H1 (cell line): ENCODE results near the gene LAMP5. TPM values are rescaled to one million over a fixed set of nuclear protein-coding genes. Genes with fewer than 3 reads are reported as not detected.

ENCODE experiments used
- CTCF ChIA-PET: fragments of 300-600 bp; sonication (Branson Sonifier 250); formaldehyde crosslinking; loops from one replicate; lab custom pipeline; 2021; ENCODE audit not compliant: partially characterized antibody; lab: Charles Lee
- POLR2A ChIA-PET: fragments of 300-600 bp; sonication (Branson Sonifier 250); formaldehyde crosslinking; loops from one replicate; lab custom pipeline; 2021; ENCODE audit warnings: inconsistent platforms; ENCODE audit not compliant: partially characterized antibody; lab: Charles Lee
- DNase-seq, 2 experiments: peaks; one replicate each; pipeline versions ENCODE4 v3.0.0 to v3.0.0-alpha.2; 2010 to 2022; ENCODE audit warnings: low spot score in 2 of 2, low read depth in 1 of 2, mixed read lengths in 1 of 2
- FAIRE-seq: peaks from 2 replicates; lab custom pipeline; 2011; peaks lifted over from hg19 to GRCh38; lab: Jason Lieb, UNC
- H2AFZ ChIP-seq: 2 replicates; pipeline ENCODE4 v1.8.1; 2012; ENCODE audit warnings: low read length, inconsistent platforms
- H2AK5ac ChIP-seq: 2 replicates; pipeline ENCODE4 v1.6.1; 2013; ENCODE audit warnings: low read depth, low read length
- H2BK120ac ChIP-seq: replicated peaks from 2 replicates; pipeline ENCODE3; 2013; ENCODE audit warnings: low read depth, low read length, inconsistent platforms
- H2BK12ac ChIP-seq: 2 replicates; pipeline ENCODE4 v1.6.1; 2013; ENCODE audit warnings: low read depth, low read length
- H2BK15ac ChIP-seq: 2 replicates; pipeline ENCODE4 v1.6.1; 2013; ENCODE audit warnings: low read length
- H2BK20ac ChIP-seq: 2 replicates; pipeline ENCODE4 v1.6.1; 2013; ENCODE audit warnings: low read length
- H2BK5ac ChIP-seq: 2 replicates; pipeline ENCODE4 v1.6.1; 2013; ENCODE audit warnings: low read depth, low read length
- H3K14ac ChIP-seq: 2 replicates; pipeline ENCODE4 v1.6.1; 2013; ENCODE audit warnings: inconsistent platforms; ENCODE audit not compliant: insufficient read length
- H3K18ac ChIP-seq: 2 replicates; pipeline ENCODE4 v1.6.1; 2013; ENCODE audit warnings: low read length; ENCODE audit errors: extremely low read depth
- H3K23ac ChIP-seq: 2 replicates; pipeline ENCODE4 v1.6.1; 2013; ENCODE audit warnings: inconsistent platforms; ENCODE audit not compliant: insufficient read length
- H3K23me2 ChIP-seq: 2 replicates; pipeline ENCODE4 v1.6.1; 2013; ENCODE audit warnings: low read depth, low read length
- H3K27ac ChIP-seq: 2 replicates; pipeline ENCODE4 v1.6.1; 2011; ENCODE audit warnings: low read depth, low read length, inconsistent platforms
- H3K27me3 ChIP-seq, 4 experiments: replicated peaks in 1 of 4; 1 replicate in 1 of 4; 2 replicates in 3 of 4; pipeline versions ENCODE4 v1.6.1 to v1.8.1; 2011 to 2013; ENCODE audit warnings: low read length in 3 of 4, mild to moderate bottlenecking in 3 of 4, inconsistent platforms in 2 of 4, mixed read lengths in 2 of 4, moderate library complexity in 1 of 4; ENCODE audit not compliant: control insufficient read depth in 3 of 4, insufficient read depth in 3 of 4; ENCODE audit errors: extremely low read depth in 1 of 4
- H3K36me3 ChIP-seq, 4 experiments: 2 replicates each; pipeline versions ENCODE4 v1.6.1 to v1.8.1; 2011 to 2013; ENCODE audit warnings: mild to moderate bottlenecking in 4 of 4, low read length in 3 of 4, moderate library complexity in 2 of 4, control low read depth in 1 of 4, inconsistent platforms in 1 of 4; ENCODE audit not compliant: insufficient read depth in 4 of 4, control insufficient read depth in 2 of 4
- H3K4ac ChIP-seq: replicated peaks from 2 replicates; pipeline ENCODE3; 2013; ENCODE audit warnings: low read length, low read depth, mixed read lengths, inconsistent platforms; ENCODE audit not compliant: insufficient read length
- H3K4me1 ChIP-seq, 4 experiments: replicated peaks in 1 of 4; 1 replicate in 1 of 4; 2 replicates in 3 of 4; pipeline versions ENCODE4 v1.6.1 to v1.8.1; 2011 to 2013; ENCODE audit warnings: low read length in 3 of 4, inconsistent platforms in 2 of 4, mixed read lengths in 1 of 4; ENCODE audit not compliant: insufficient read depth in 4 of 4, control insufficient read depth in 3 of 4
- H3K4me2 ChIP-seq, 2 experiments: 2 replicates each; pipeline versions ENCODE4 v1.6.1 to v1.8.1; 2011 to 2013; ENCODE audit warnings: low read depth in 2 of 2, low read length in 2 of 2, control low read depth in 1 of 2, inconsistent platforms in 1 of 2, mild to moderate bottlenecking in 1 of 2; ENCODE audit not compliant: insufficient read depth in 1 of 2
- H3K4me3 ChIP-seq, 4 experiments: fragments of 200-600, 300-600 bp in 1 of 4; sonication (generic), shearing (Covaris generic), sonication (Bioruptor Twin) in 1 of 4; 2 replicates each; pipeline versions ENCODE4 v1.5.1 to v1.8.1; 2011 to 2016; ENCODE audit warnings: low read length in 4 of 4, low read depth in 3 of 4, control low read depth in 2 of 4, inconsistent platforms in 2 of 4, mild to moderate bottlenecking in 2 of 4, mixed read lengths in 1 of 4, moderate library complexity in 1 of 4; ENCODE audit not compliant: insufficient read depth in 2 of 4; ENCODE audit errors: extremely low read depth in 1 of 4
- H3K56ac ChIP-seq: replicated peaks from 2 replicates; pipeline ENCODE3; 2013; ENCODE audit warnings: low read depth, mild to moderate bottlenecking, mixed read lengths, low read length, inconsistent platforms; ENCODE audit not compliant: insufficient read length
- H3K79me1 ChIP-seq: 2 replicates; pipeline ENCODE4 v1.6.1; 2013; ENCODE audit warnings: low read depth, low read length, control low read depth
- H3K79me2 ChIP-seq, 2 experiments: 2 replicates each; pipeline versions ENCODE4 v1.6.1 to v1.8.1; 2012 to 2013; ENCODE audit warnings: low read length in 2 of 2, mild to moderate bottlenecking in 2 of 2, inconsistent platforms in 1 of 2; ENCODE audit not compliant: insufficient read depth in 2 of 2, control insufficient read depth in 1 of 2
- H3K9ac ChIP-seq, 4 experiments: replicated peaks in 1 of 4; 1 replicate in 1 of 4; 2 replicates in 3 of 4; pipeline versions ENCODE4 v1.6.1 to v1.8.1; 2011 to 2013; ENCODE audit warnings: low read depth in 3 of 4, low read length in 3 of 4, control low read depth in 2 of 4, mild to moderate bottlenecking in 2 of 4, moderate library complexity in 2 of 4, inconsistent platforms in 1 of 4; ENCODE audit errors: extremely low read depth in 1 of 4
- H3K9me3 ChIP-seq, 2 experiments: 2 replicates each; pipeline versions ENCODE4 v1.6.1 to v1.8.1; 2012 to 2013; ENCODE audit warnings: mild to moderate bottlenecking in 2 of 2, moderate library complexity in 2 of 2, control low read depth in 1 of 2, inconsistent platforms in 1 of 2, low read depth in 1 of 2, low read length in 1 of 2, mixed read lengths in 1 of 2; ENCODE audit not compliant: insufficient read depth in 2 of 2
- H4K20me1 ChIP-seq, 2 experiments: replicated peaks in 1 of 2; 2 replicates each; pipeline versions ENCODE3 to v1.8.1; 2011 to 2013; ENCODE audit warnings: inconsistent platforms in 2 of 2, low read length in 2 of 2, mild to moderate bottlenecking in 1 of 2; ENCODE audit not compliant: insufficient read depth in 2 of 2, control insufficient read depth in 1 of 2
- H4K5ac ChIP-seq: 2 replicates; pipeline ENCODE4 v1.6.1; 2013; ENCODE audit warnings: low read length, low read depth, mixed read lengths, inconsistent platforms; ENCODE audit not compliant: insufficient read length
- H4K8ac ChIP-seq: 2 replicates; pipeline ENCODE4 v1.8.0; 2013; ENCODE audit warnings: mild to moderate bottlenecking, moderate library complexity, low read length, inconsistent platforms; ENCODE audit not compliant: insufficient read depth; ENCODE audit errors: extremely low read depth
- H4K91ac ChIP-seq: replicated peaks from 2 replicates; pipeline ENCODE3; 2013; ENCODE audit warnings: low read length, mixed read lengths, inconsistent platforms; ENCODE audit not compliant: insufficient read length
- CEBPB ChIP-seq: IDR thresholded peaks from 2 replicates; pipeline ENCODE4 v1.6.1; 2012; ENCODE audit warnings: low read depth, low read length
- CTBP2 ChIP-seq: IDR thresholded peaks from 2 replicates; pipeline ENCODE4 v1.7.0; 2011; ENCODE audit warnings: borderline replicate concordance, mild to moderate bottlenecking, moderate library complexity, mixed read lengths, low read length; ENCODE audit not compliant: insufficient read depth, insufficient read length
- FOSL1 ChIP-seq: IDR thresholded peaks from 2 replicates; pipeline ENCODE4 v1.6.1; 2011; ENCODE audit warnings: mild to moderate bottlenecking, low read depth, low read length, moderate library complexity; ENCODE audit not compliant: insufficient read depth
- GABPA ChIP-seq: IDR thresholded peaks from 2 replicates; pipeline ENCODE4 v1.6.1; 2011; ENCODE audit warnings: mild to moderate bottlenecking, low read length, moderate library complexity, borderline replicate concordance; ENCODE audit not compliant: insufficient read depth
- HDAC2 ChIP-seq, 2 experiments: fragments of 300-600 bp in 1 of 2; sonication (generic) in 1 of 2; IDR thresholded peaks; 2 replicates each; pipeline ENCODE4 v1.6.1; 2011 to 2012; ENCODE audit warnings: low read depth in 2 of 2, low read length in 2 of 2, mild to moderate bottlenecking in 2 of 2, moderate library complexity in 2 of 2, borderline replicate concordance in 1 of 2, inconsistent platforms in 1 of 2
- KDM1A ChIP-seq: fragments of 200-600, 300-600 bp; sonication (generic); IDR thresholded peaks from 2 replicates; pipeline ENCODE4 v1.7.1; 2016; ENCODE audit warnings: mild to moderate bottlenecking, low read length, borderline replicate concordance
- KDM5A ChIP-seq: fragments of 200-600 bp; IDR thresholded peaks from 2 replicates; pipeline ENCODE4 v1.7.1; 2012; ENCODE audit warnings: mild to moderate bottlenecking, low read length, inconsistent platforms, mixed read lengths
- SIRT6 ChIP-seq: IDR thresholded peaks from one replicate; pipeline ENCODE4 v1.7.1; 2012; ENCODE audit warnings: low read length, inconsistent platforms
- SIX5 ChIP-seq: IDR thresholded peaks from 2 replicates; pipeline ENCODE4 v1.6.1; 2011; ENCODE audit warnings: mild to moderate bottlenecking, low read depth, low read length
- SRF ChIP-seq: IDR thresholded peaks from 2 replicates; pipeline ENCODE4 v1.6.1; 2011; ENCODE audit warnings: mild to moderate bottlenecking, low read depth, low read length, moderate library complexity
- SUZ12 ChIP-seq: fragments of 200-600 bp; sonication (generic); IDR thresholded peaks from 2 replicates; pipeline ENCODE4 v1.6.1; 2012; ENCODE audit warnings: mild to moderate bottlenecking, inconsistent platforms, low read length, moderate library complexity, mixed read lengths
- YY1 ChIP-seq: IDR thresholded peaks from 2 replicates; pipeline ENCODE4 v1.6.1; 2011; ENCODE audit warnings: low read depth, mild to moderate bottlenecking, low read length
- WGBS, 2 experiments: shearing (Covaris generic) in 1 of 2; methylation state at CpG; one replicate each; pipeline versions ENCODE4 v1.1.6 to v1.1.7; 2013 to 2015; ENCODE audit warnings: low lambda C conversion rate in 2 of 2, mixed read lengths in 2 of 2, inconsistent platforms in 1 of 2, low coverage in 1 of 2, missing lambda C conversion rate in 1 of 2; ENCODE audit not compliant: insufficient replicate concordance in 2 of 2, insufficient coverage in 1 of 2, insufficient read length in 1 of 2; ENCODE audit errors: extremely low coverage in 1 of 2, missing lambda C conversion rate in 1 of 2; 5-methylcytosine and 5-hydroxymethylcytosine counted together
- polyA plus RNA-seq, 7 experiments: library from polyadenylated mRNA; depleted of rRNA in 3 of 7; stranded (reverse) in 5 of 7; unstranded in 2 of 7; fragments of >200 nt in 5 of 7; fragments of 200-250 nt in 2 of 7; gene quantifications; 1 replicate in 5 of 7; 2 replicates in 1 of 7; 4 replicates in 1 of 7; pipeline versions ENCODE4 v1.2.1 to v1.2.3, GENCODE V29; 2011 to 2013; ENCODE audit warnings: missing spikeins in 2 of 7, mixed read lengths in 2 of 7
- total RNA-seq: library from RNA; stranded (reverse); fragmentation: NEBNext Ultra II Directional; extraction: Animal tissue kit (Norgen Biotek cat#: 25700); gene quantifications from 2 replicates; pipeline ENCODE4 v1.2.1, GENCODE V29; 2021

Gene LAMP5
- total and polyA plus RNA-seq, 2 of the 8 experiments (the other 6 are each of a cell fraction or from before 2014, with no cell fraction given), result 0.22 to 1.9 TPM

- H2AK5ac ChIP-seq, result no peak overlapping the region
- H3K18ac ChIP-seq, result no peak overlapping the region
- TF ChIP-seq SIRT6, result no peak
- no peak for TF ChIP-seq YY1
- TF ChIP-seq SRF, result no peak
- TF ChIP-seq SIX5, result no peak
- no peak for TF ChIP-seq SUZ12
- TF ChIP-seq FOSL1, result no peak
- no peak for TF ChIP-seq CTBP2
- no peak for TF ChIP-seq KDM5A
- TF ChIP-seq GABPA, result no peak
- TF ChIP-seq CEBPB, result no peak
- no peak for TF ChIP-seq HDAC2 (IDR thresholded peaks at IDR 0.05; ENCODE audit: borderline replicate concordance in 1 of 2, low read depth in 2 of 2, low read length in 2 of 2)
- no peak for TF ChIP-seq KDM1A
- H3K9me3 ChIP-seq, result no peaks in the 10 kb centered on the region
- H3K79me1 ChIP-seq, result no peaks in the 10 kb centered on the region
- H2BK20ac ChIP-seq, result no peak overlapping the region
- H2BK12ac ChIP-seq, result no peak overlapping the region
- H3K4me2 ChIP-seq, result no peak overlapping the region
- H3K23me2 ChIP-seq, result no peaks in the 10 kb centered on the region
- H3K14ac ChIP-seq, result no peak overlapping the region
- ChIA-PET POLR2A (no interaction called here), CTCF (interaction anchor here (0.7 to 2.1 kb wide), 4 partner anchors 11 to 20 kb away, joined by 3 to 5 read pairs (median 4); no protein-coding TSS in a partner anchor)
- H2BK5ac ChIP-seq, result no peak overlapping the region
- H2BK120ac ChIP-seq, result no peak overlapping the region
- no peak overlapping the region for H3K27ac ChIP-seq
- no peaks in the 10 kb centered on the region for H3K4me1 ChIP-seq
- no peak overlapping the region for H2BK15ac ChIP-seq
- no peak overlapping the region for H3K4ac ChIP-seq
- DNase-seq (no peak), FAIRE-seq (no peak)
- H2AFZ ChIP-seq, result no peak overlapping the region
- no peak overlapping the region for H3K4me3 ChIP-seq
- no peak overlapping the region for H3K23ac ChIP-seq
- H4K5ac ChIP-seq, result no peak overlapping the region
- no peaks in the 10 kb centered on the region for H3K79me2 ChIP-seq
- H4K91ac ChIP-seq, result no peak overlapping the region
- 86% methylated on average over 3 of the region's 3 CpGs; no CpG with 5 or more reads in 1 of the 2 experiments for WGBS, 2 experiments
- no peak overlapping the region for H3K56ac ChIP-seq
- H4K20me1 ChIP-seq, result no peaks in the 10 kb centered on the region
- H3K9ac ChIP-seq, result no peak overlapping the region
- no peaks in the 10 kb centered on the region for H3K27me3 ChIP-seq
- H3K36me3 ChIP-seq, result no peaks in the 10 kb centered on the region
- H4K8ac ChIP-seq, result no peak overlapping the region
Observed at GRCh38 chr20:9482180-9482579, 32.2 kb upstream of the LAMP5 start.
